ENCODE results near the gene DGKI.

Gene DGKI

GRCh38 chr7:137590071-137590755, 256.6 kb downstream of the DGKI start:
- DNase-seq = no peak

GRCh38 chr7:137587326-137587725, 259.4 kb downstream of the DGKI start:
- DNase-seq = no peak

- DNase-seq = no peak
Measured at GRCh38 chr7:137585591-137585990, 261.2 kb downstream of the DGKI start.

GRCh38 chr7:137583172-137583571, 263.6 kb downstream of the DGKI start:
- DNase-seq = no peak

- no peak for DNase-seq
Measured at GRCh38 chr7:137579913-137580640, 266.7 kb downstream of the DGKI start.

GRCh38 chr7:137578541-137578940, 268.2 kb downstream of the DGKI start:
- DNase-seq = no peak

- DNase-seq = no peak
Measured at GRCh38 chr7:137577184-137577583, 269.6 kb downstream of the DGKI start.

GRCh38 chr7:137576481-137576880, 270.3 kb downstream of the DGKI start:
- no peak for DNase-seq

- DNase-seq = no peak
Measured at GRCh38 chr7:137574812-137575211, 272.0 kb downstream of the DGKI start.

- DNase-seq = no peak
Measured at GRCh38 chr7:137572056-137572784, 274.6 kb downstream of the DGKI start.

- DNase-seq = no peak
Measured at GRCh38 chr7:137564677-137565076, 282.1 kb downstream of the DGKI start.

GRCh38 chr7:137563981-137564380, 282.8 kb downstream of the DGKI start:
- no peak for DNase-seq

GRCh38 chr7:137547485-137547884, 299.3 kb downstream of the DGKI start:
- DNase-seq = no peak

- DNase-seq = no peak
Measured at GRCh38 chr7:137546671-137547070, 300.1 kb downstream of the DGKI start.

- no peak for DNase-seq
Measured at GRCh38 chr7:137546009-137546408, 300.8 kb downstream of the DGKI start.

- DNase-seq = no peak
Measured at GRCh38 chr7:137545059-137545716, 301.6 kb downstream of the DGKI start.

- DNase-seq = no peak
Measured at GRCh38 chr7:137544453-137545058, 302.2 kb downstream of the DGKI start.

GRCh38 chr7:137539111-137539715, 307.6 kb downstream of the DGKI start:
- DNase-seq = no peak

- DNase-seq = no peak
Measured at GRCh38 chr7:137538361-137538762, 308.4 kb downstream of the DGKI start.

- DNase-seq = no peak
Measured at GRCh38 chr7:137535579-137535978, 311.2 kb downstream of the DGKI start.

GRCh38 chr7:137531671-137532070, 315.1 kb downstream of the DGKI start:
- DNase-seq = no peak

GRCh38 chr7:137527634-137528033, 319.1 kb downstream of the DGKI start:
- DNase-seq = no peak

Measured in CD4-positive, alpha-beta T cell treated with Interferon gamma for 1 hour (primary cell).